H9 (cell line): ENCODE measurements around the gene EML1. TPM values are rescaled to one million over a fixed set of nuclear protein-coding genes. Genes with fewer than 3 reads are reported as not detected.

ENCODE experiments used
- DNase-seq: peaks from one replicate; pipeline ENCODE4 v3.0.0-alpha.2; 2017
- H2AFZ ChIP-seq: one replicate; pipeline ENCODE4 v1.6.1; 2013; ENCODE audit warnings: mild to moderate bottlenecking, low read length, control low read depth, moderate library complexity
- H2AK5ac ChIP-seq: 2 replicates; pipeline ENCODE4 v1.6.1; 2013; ENCODE audit warnings: low read length, control low read depth, mixed read lengths; ENCODE audit not compliant: insufficient read length
- H2BK120ac ChIP-seq: one replicate; pipeline ENCODE4 v1.6.1; 2013; ENCODE audit warnings: low read depth, mild to moderate bottlenecking, low read length, control low read depth, inconsistent platforms; ENCODE audit not compliant: poor library complexity, severe bottlenecking
- H2BK12ac ChIP-seq: 2 replicates; pipeline ENCODE4 v1.6.1; 2013; ENCODE audit warnings: low read length, control low read depth, mixed read lengths, low read depth; ENCODE audit not compliant: insufficient read length
- H2BK15ac ChIP-seq: 2 replicates; pipeline ENCODE4 v1.6.1; 2013; ENCODE audit warnings: low read depth, low read length, control low read depth
- H2BK20ac ChIP-seq: one replicate; pipeline ENCODE4 v1.6.1; 2013; ENCODE audit warnings: low read depth, mild to moderate bottlenecking, low read length, control low read depth, inconsistent platforms; ENCODE audit not compliant: poor library complexity, severe bottlenecking
- H2BK5ac ChIP-seq: 2 replicates; pipeline ENCODE4 v1.6.1; 2013; ENCODE audit warnings: low read length, control low read depth, mixed read lengths; ENCODE audit not compliant: insufficient read length
- H3K14ac ChIP-seq: 2 replicates; pipeline ENCODE4 v1.6.1; 2013; ENCODE audit warnings: low read length, control low read depth; ENCODE audit not compliant: insufficient read depth
- H3K18ac ChIP-seq: 2 replicates; pipeline ENCODE4 v1.6.1; 2013; ENCODE audit warnings: low read depth, mild to moderate bottlenecking, mixed read lengths, low read length, control low read depth; ENCODE audit not compliant: insufficient read length
- H3K23ac ChIP-seq: 2 replicates; pipeline ENCODE4 v1.6.1; 2013; ENCODE audit warnings: low read length, control low read depth, mixed read lengths, low read depth; ENCODE audit not compliant: insufficient read length
- H3K23me2 ChIP-seq: 2 replicates; pipeline ENCODE4 v1.6.1; 2013; ENCODE audit warnings: low read depth, mild to moderate bottlenecking, mixed read lengths, low read length, control low read depth; ENCODE audit not compliant: insufficient read length, poor library complexity, severe bottlenecking
- H3K27ac ChIP-seq: 2 replicates; pipeline ENCODE4 v1.5.1; 2013; ENCODE audit warnings: low read length, control low read depth, mixed read lengths, low read depth; ENCODE audit not compliant: insufficient read length
- H3K27me3 ChIP-seq: 2 replicates; pipeline ENCODE4 v1.6.1; 2013; ENCODE audit warnings: low read length, control low read depth, inconsistent platforms; ENCODE audit not compliant: insufficient read depth
- H3K4ac ChIP-seq: 2 replicates; pipeline ENCODE4 v1.6.1; 2013; ENCODE audit warnings: low read depth, mild to moderate bottlenecking, control low read depth, inconsistent platforms, low read length, moderate library complexity
- H3K4me1 ChIP-seq: 2 replicates; pipeline ENCODE4 v1.6.1; 2013; ENCODE audit warnings: low read length, control low read depth, inconsistent platforms; ENCODE audit not compliant: insufficient read depth
- H3K4me2 ChIP-seq: 2 replicates; pipeline ENCODE4 v1.6.1; 2013; ENCODE audit warnings: low read length, control low read depth, mixed read lengths; ENCODE audit not compliant: insufficient read length, insufficient read depth
- H3K56ac ChIP-seq: 2 replicates; pipeline ENCODE4 v1.6.1; 2013; ENCODE audit warnings: low read depth, mild to moderate bottlenecking, mixed read lengths, low read length, control low read depth; ENCODE audit not compliant: insufficient read length
- H3K79me1 ChIP-seq: 2 replicates; pipeline ENCODE4 v1.6.1; 2013; ENCODE audit warnings: low read depth, mild to moderate bottlenecking, moderate library complexity, low read length, control low read depth, inconsistent platforms; ENCODE audit not compliant: insufficient read depth, poor library complexity, severe bottlenecking
- H3K79me2 ChIP-seq: 2 replicates; pipeline ENCODE4 v1.6.1; 2013; ENCODE audit warnings: low read length, control low read depth, inconsistent platforms; ENCODE audit not compliant: insufficient read depth
- H3K9ac ChIP-seq: 2 replicates; pipeline ENCODE4 v1.6.1; 2013; ENCODE audit warnings: low read length, control low read depth, mixed read lengths; ENCODE audit not compliant: insufficient read length; ENCODE audit errors: extremely low read depth
- H3K9me3 ChIP-seq: one replicate; pipeline ENCODE4 v1.6.1; 2013; ENCODE audit warnings: low read depth, low read length, inconsistent platforms; ENCODE audit not compliant: control insufficient read depth
- H3T11ph ChIP-seq: one replicate; pipeline ENCODE4 v1.6.1; 2013; ENCODE audit warnings: mild to moderate bottlenecking, low read length, control low read depth, inconsistent platforms
- H4K20me1 ChIP-seq: one replicate; pipeline ENCODE4 v1.6.1; 2013; ENCODE audit not compliant: control insufficient read depth, insufficient read length, insufficient read depth
- H4K5ac ChIP-seq: 2 replicates; pipeline ENCODE4 v1.6.1; 2013; ENCODE audit warnings: low read depth, mild to moderate bottlenecking, mixed read lengths, low read length, control low read depth; ENCODE audit not compliant: insufficient read length
- H4K8ac ChIP-seq: replicated peaks from 2 replicates; pipeline ENCODE4 v1.6.1; 2013; ENCODE audit warnings: low read length, control low read depth, mixed read lengths, low read depth; ENCODE audit not compliant: insufficient read length
- H4K91ac ChIP-seq: 2 replicates; pipeline ENCODE4 v1.6.1; 2013; ENCODE audit warnings: low read depth, mild to moderate bottlenecking, moderate library complexity, mixed read lengths, low read length, control low read depth; ENCODE audit not compliant: insufficient read length
- H3K27ac Mint-ChIP-seq, 3 experiments: 2 replicates in 2 of 3; 3 replicates in 1 of 3; pipeline ENCODE4 v1.8.0; 2020 to 2021; ENCODE audit warnings: mixed read lengths in 3 of 3, mild to moderate bottlenecking in 1 of 3, moderate library complexity in 1 of 3
- H3K27me3 Mint-ChIP-seq: 2 replicates; pipeline ENCODE4 v1.8.0; 2021; ENCODE audit warnings: low read depth, mild to moderate bottlenecking, moderate library complexity, mixed read lengths
- H3K36me3 Mint-ChIP-seq, 3 experiments: 2 replicates in 2 of 3; 3 replicates in 1 of 3; pipeline ENCODE4 v1.8.0; 2020 to 2021; ENCODE audit warnings: low read depth in 3 of 3, mixed read lengths in 3 of 3; ENCODE audit not compliant: insufficient read depth in 1 of 3
- H3K4me1 Mint-ChIP-seq, 2 experiments: 2 replicates each; pipeline ENCODE4 v1.8.0; 2020; ENCODE audit warnings: mixed read lengths in 2 of 2
- H3K4me3 Mint-ChIP-seq, 2 experiments: 2 replicates in 1 of 2; 3 replicates in 1 of 2; pipeline ENCODE4 v1.8.0; 2020 to 2021; ENCODE audit warnings: mild to moderate bottlenecking in 2 of 2, mixed read lengths in 2 of 2, moderate library complexity in 1 of 2
- H3K9me3 Mint-ChIP-seq, 2 experiments: 2 replicates in 1 of 2; 3 replicates in 1 of 2; pipeline ENCODE4 v1.8.0; 2020; ENCODE audit warnings: mild to moderate bottlenecking in 2 of 2, mixed read lengths in 2 of 2, moderate library complexity in 1 of 2
- CTCF ChIP-seq: fragments of 200-600 bp; sonication (generic); conservative IDR thresholded peaks from 3 replicates; pipeline ENCODE4 v1.8.0; 2021; ENCODE audit warnings: antibody characterized with exemption, mild to moderate bottlenecking
- WGBS: extraction: QIAGEN DNeasy Blood & Tissue Kit; methylation state at CpG from one replicate; pipeline ENCODE4 v1.1.7; 2013; ENCODE audit warnings: missing lambda C conversion rate, low lambda C conversion rate, mixed read lengths; ENCODE audit not compliant: insufficient read length; ENCODE audit errors: extremely low coverage; 5-methylcytosine and 5-hydroxymethylcytosine counted together
- total RNA-seq: library from RNA; stranded (reverse); gene quantifications from 2 replicates; pipeline ENCODE4 v1.2.1, GENCODE V29; 2021

EML1 gene
- total RNA-seq, 1 experiment from 2014 or later = 16.7 TPM

GRCh38 chr14:99815696-99816095, 22.5 kb downstream of the EML1 start:
- H3K36me3 Mint-ChIP-seq = no peaks in the 10 kb centered on the region
- H4K20me1 ChIP-seq = no peaks in the 10 kb centered on the region
- WGBS = no CpG with 5 or more reads among the region's 6 CpGs

More at GRCh38 chr14:99815696-99816095, 22.5 kb downstream of the EML1 start:
- Histone ChIP-seq H3K4me1 (no peaks in the 10 kb centered on the region; the same call in 1 of the 2 replicates), H3K18ac (no peak overlapping the region), H3K79me2 (no peaks in the 10 kb centered on the region), H3K27ac (no peak overlapping the region), H2BK12ac (no peak overlapping the region), H3K56ac (no peak overlapping the region), H3T11ph (no peak overlapping the region), H2AFZ (no peak overlapping the region), H3K4me2 (no peak overlapping the region), H3K23ac (no peak overlapping the region), H3K14ac (no peak overlapping the region), H4K5ac (no peak overlapping the region), H3K27me3 (no peaks in the 10 kb centered on the region), H2BK120ac (no peak overlapping the region), H2BK20ac (no peak overlapping the region), H3K23me2 (no peaks in the 10 kb centered on the region), H3K9ac (no peak overlapping the region), H2AK5ac (no peak overlapping the region), H3K9me3 (no peaks in the 10 kb centered on the region), H3K79me1 (no peaks in the 10 kb centered on the region), H2BK5ac (no peak overlapping the region), H4K91ac (no peak overlapping the region), H2BK15ac (no peak overlapping the region), H3K4ac (no peak overlapping the region), H4K8ac (no peak overlapping the region)
- Mint-ChIP-seq H3K4me3 (no peak overlapping the region), H3K9me3 (no peaks in the 10 kb centered on the region), H3K27ac (no peak overlapping the region), H3K27me3 (no peaks in the 10 kb centered on the region), H3K4me1 (peaks cover 12 to 13% of the 10 kb centered on the region in 2 experiments)
- no peak for DNase-seq
- no peak for TF ChIP-seq CTCF
